ENCODE data around the gene CPB1. TPM values are rescaled to one million over a fixed set of nuclear protein-coding genes. Genes with fewer than 3 reads are reported as not detected.

Gene CPB1
- total RNA-seq, 1 donor, result not detected

DNA sequence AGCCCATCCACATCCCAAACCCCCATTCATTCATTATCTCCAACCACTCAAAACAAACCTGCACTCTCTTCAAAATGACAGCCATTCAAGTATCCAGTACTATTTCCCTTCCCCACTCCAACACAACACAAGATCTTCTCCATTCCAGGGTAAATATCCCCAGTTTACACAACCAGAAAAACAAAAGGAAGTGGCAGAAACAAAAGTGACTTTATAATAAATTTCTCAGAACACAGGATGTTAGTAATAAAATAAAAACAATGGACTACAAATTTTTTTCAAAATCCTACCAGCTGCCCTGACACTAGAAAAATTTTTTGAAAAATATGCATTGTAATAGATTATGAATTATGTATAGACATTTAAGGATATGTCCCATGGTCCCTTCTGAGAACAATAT is 51.6 kb downstream of the CPB1 start:
- no peak for DNase-seq (ENCODE audit: low read depth)
- TF ChIP-seq, protein P1, sequence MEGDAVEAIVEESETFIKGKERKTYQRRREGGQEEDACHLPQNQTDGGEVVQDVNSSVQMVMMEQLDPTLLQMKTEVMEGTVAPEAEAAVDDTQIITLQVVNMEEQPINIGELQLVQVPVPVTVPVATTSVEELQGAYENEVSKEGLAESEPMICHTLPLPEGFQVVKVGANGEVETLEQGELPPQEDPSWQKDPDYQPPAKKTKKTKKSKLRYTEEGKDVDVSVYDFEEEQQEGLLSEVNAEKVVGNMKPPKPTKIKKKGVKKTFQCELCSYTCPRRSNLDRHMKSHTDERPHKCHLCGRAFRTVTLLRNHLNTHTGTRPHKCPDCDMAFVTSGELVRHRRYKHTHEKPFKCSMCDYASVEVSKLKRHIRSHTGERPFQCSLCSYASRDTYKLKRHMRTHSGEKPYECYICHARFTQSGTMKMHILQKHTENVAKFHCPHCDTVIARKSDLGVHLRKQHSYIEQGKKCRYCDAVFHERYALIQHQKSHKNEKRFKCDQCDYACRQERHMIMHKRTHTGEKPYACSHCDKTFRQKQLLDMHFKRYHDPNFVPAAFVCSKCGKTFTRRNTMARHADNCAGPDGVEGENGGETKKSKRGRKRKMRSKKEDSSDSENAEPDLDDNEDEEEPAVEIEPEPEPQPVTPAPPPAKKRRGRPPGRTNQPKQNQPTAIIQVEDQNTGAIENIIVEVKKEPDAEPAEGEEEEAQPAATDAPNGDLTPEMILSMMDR (IDR thresholded peaks at IDR 0.05; ENCODE audit: insufficient read depth, low read depth, low read length), result no peak
- no peak overlapping the region for H3K4me3 ChIP-seq (ENCODE audit: low read depth, low read length)

DNA sequence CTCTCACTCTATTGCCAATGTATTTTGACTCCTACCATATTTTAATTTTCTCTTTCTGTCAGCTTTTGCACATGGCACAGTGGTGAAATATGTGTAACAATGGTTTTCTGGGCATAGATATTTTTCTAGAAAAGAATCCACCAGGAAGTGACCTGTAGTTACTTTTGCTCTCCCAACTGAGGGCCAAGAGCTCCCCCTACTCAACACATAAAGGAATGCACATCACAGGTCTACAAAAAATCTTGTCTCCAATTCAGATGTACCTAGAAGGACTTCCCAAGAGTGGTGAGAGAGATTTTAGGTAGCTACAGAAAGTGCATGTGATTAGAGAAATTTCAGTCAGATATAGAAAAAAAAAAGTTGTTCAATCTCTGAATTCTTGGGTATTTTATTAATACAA is 53.1 kb downstream of the CPB1 start:
- DNase-seq (ENCODE audit: low read depth), result no peak
- TF ChIP-seq, protein P1 (IDR thresholded peaks at IDR 0.05; ENCODE audit: insufficient read depth, low read depth, low read length), result peak; percentile 19
- no peak overlapping the region for H3K4me3 ChIP-seq (ENCODE audit: low read depth, low read length)

DNA sequence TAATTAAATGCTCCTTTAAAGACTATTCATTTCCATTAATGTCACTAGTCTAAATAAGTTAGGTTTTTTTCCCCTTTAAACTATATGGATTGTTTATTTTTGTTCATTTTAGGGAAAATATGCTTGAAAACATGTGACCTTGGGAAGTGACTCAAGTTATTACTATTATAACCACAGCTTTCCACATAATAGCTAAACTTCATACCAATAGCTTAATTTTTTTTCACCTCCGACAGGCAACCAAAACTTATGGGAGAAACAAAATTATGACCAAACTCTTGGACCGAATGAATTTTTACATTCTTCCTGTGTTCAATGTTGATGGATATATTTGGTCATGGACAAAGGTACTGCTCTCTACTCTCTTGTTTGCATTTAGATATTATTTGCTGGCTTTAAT is 53.7 kb downstream of the CPB1 start:
- TF ChIP-seq, protein P1 (IDR thresholded peaks at IDR 0.05; ENCODE audit: insufficient read depth, low read depth, low read length), result no peak
- no peak overlapping the region for H3K4me3 ChIP-seq (ENCODE audit: low read depth, low read length)
- no peak for DNase-seq (ENCODE audit: low read depth)

- DNase-seq (ENCODE audit: low read depth), result no peak
- no peak overlapping the region for H3K4me3 ChIP-seq (ENCODE audit: low read depth, low read length)
- TF ChIP-seq, protein P1 (IDR thresholded peaks at IDR 0.05; ENCODE audit: insufficient read depth, low read depth, low read length), result no peak
Observed at GRCh38 chr3:148882288-148882687, 54.7 kb downstream of the CPB1 start.

- H3K4me3 ChIP-seq (ENCODE audit: low read depth, low read length), result no peak overlapping the region
- no peak for DNase-seq (ENCODE audit: low read depth)
- TF ChIP-seq, protein P1 (IDR thresholded peaks at IDR 0.05; ENCODE audit: insufficient read depth, low read depth, low read length), result no peak
Observed at GRCh38 chr3:148883163-148883562, 55.6 kb downstream of the CPB1 start.

DNA sequence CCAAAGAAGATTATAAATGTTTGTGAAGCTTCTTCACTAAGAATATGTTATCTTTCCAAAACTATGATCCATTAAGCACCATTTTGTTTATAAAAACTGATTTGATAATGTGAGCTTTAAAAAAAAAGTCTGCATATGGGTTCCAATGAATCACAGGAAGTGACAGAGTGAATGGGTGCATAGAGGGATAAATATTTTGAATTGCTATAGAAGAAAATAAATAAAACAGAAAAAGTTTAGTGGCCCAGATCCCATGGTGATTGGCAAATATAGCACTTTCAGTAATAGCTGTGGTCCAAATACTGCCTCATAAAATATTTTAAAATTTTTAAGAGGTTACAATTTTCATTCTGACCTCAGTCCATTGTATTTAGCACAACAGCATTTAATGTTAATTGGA is 56.6 kb downstream of the CPB1 start:
- TF ChIP-seq, protein P1 (IDR thresholded peaks at IDR 0.05; ENCODE audit: insufficient read depth, low read depth, low read length), result no peak
- H3K4me3 ChIP-seq (ENCODE audit: low read depth, low read length), result no peak overlapping the region
- DNase-seq (ENCODE audit: low read depth), result no peak

- H3K4me3 ChIP-seq (ENCODE audit: low read depth, low read length), result no peak overlapping the region
- DNase-seq (ENCODE audit: low read depth), result no peak
Observed at GRCh38 chr3:148889828-148890227, 62.2 kb downstream of the CPB1 start.

More at GRCh38 chr3:148889828-148890227, 62.2 kb downstream of the CPB1 start:
- TF ChIP-seq, protein P1 (IDR thresholded peaks at IDR 0.05; ENCODE audit: insufficient read depth, low read depth, low read length), result no peak
